GM19438 (cell line): ENCODE results near the gene PCDHGC4.
A peak's percentile ranks its signal among the peaks of the same experiment; 100 is the strongest.

ENCODE experiments used
- ATAC-seq: cut with Tn5 transposase; IDR thresholded peaks from one replicate; pipeline ENCODE4 v1.9.1; 2021; ENCODE audit warnings: low read depth; ENCODE audit not compliant: unreplicated experiment

PCDHGC4 gene

GRCh38 chr5:141524604-141525597 lies 40.1 kb downstream of the PCDHGC4 start:
- peak; percentile 78 for ATAC-seq

GRCh38 chr5:141525653-141526052 lies 40.8 kb downstream of the PCDHGC4 start:
- no peak for ATAC-seq

- no peak for ATAC-seq
Observed at GRCh38 chr5:141527426-141527825, 42.6 kb downstream of the PCDHGC4 start.

DNA sequence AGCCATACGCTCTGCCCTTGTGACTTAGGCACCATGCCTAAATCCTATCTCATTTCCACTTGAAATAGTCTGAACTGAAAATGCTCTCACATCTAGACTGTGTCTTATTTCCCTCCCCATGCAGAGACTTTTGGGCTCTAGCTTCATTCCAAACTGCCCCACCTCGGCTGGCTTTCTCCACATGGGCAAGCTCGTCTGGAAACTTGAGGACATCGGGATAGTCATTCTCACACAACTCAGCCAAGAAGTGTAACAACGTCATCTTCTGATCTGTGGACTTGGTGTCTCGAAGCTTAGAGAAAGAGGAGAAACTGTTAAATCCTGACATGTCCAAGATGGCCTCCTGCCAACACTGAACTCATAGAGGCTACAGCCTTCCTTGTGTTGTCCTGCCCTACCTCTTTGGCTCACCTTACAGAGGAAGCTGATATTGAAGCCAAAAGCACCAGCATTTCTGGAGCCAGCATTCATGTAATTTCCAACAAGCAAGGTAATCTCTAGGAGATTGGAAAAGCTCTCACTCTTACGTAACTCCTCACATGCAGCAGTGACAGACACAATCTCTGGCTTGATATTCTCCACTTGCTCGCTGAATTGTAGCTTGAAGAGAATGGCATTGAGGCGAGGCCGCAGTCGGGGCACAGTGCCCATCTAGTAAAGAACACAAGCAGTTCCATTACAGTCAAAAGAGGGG lies 43.6 kb downstream of the PCDHGC4 start:
- ATAC-seq, result no peak

DNA sequence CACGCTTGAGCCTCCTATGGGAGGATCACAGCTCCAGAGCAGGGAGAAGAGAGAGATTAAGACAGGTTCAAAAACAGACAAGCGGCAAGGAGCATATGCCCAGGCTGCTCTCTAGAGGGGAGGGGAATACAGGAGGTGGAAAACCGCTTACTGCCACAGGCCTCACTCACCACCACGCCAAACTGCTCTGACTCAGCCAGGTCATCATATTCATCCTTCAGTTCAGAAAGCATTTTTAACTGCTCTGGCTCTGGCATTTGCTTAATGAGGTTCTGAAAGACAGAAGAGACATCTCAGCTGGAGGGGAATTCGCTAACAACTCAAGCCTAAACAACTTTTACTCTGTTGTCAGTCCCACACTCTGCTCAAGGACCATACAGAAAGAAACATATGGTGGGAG lies 44.2 kb downstream of the PCDHGC4 start:
- ATAC-seq, result no peak

- ATAC-seq, result peak; percentile 50
Observed at GRCh38 chr5:141529873-141530272, 45.0 kb downstream of the PCDHGC4 start.

DNA sequence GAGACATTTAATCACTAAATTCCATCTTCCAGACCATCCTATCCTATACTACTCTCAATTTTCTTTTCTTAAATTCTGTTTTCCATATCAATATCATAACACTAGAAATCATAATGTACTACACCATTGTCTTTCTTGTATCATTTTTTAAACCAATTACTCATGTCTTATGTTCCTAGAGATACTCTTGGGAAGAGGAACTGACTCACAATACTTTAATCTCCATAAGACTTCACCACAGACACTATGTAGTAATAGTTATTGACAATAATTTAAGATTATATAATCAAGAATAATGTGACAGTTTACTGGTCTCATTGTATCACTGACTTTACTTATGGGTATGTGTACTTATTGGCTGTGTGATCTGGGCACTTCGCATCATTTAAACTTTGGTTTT lies 47.9 kb downstream of the PCDHGC4 start:
- ATAC-seq, result no peak

GRCh38 chr5:141533897-141534296 lies 49.1 kb downstream of the PCDHGC4 start:
- ATAC-seq, result no peak

- no peak for ATAC-seq
Observed at GRCh38 chr5:141534492-141535213, 49.8 kb downstream of the PCDHGC4 start.
